Vagina (tissue), 2 donors: ENCODE data around the gene IL12RB2. TPM values are rescaled to one million over a fixed set of nuclear protein-coding genes. Genes with fewer than 3 reads are reported as not detected.

Experiments used
- DNase-seq, 2 donors: peaks; one replicate each; pipeline ENCODE4 v3.0.0-alpha.2; 2017; ENCODE audit errors: extremely low spot score in 2 of 2
- H3K27ac ChIP-seq: fragments of 200-600 bp; sonication (generic); one replicate; pipeline ENCODE4 v1.5.1; 2019
- H3K27me3 ChIP-seq: fragments of 200-600 bp; sonication (generic); one replicate; pipeline ENCODE4 v1.5.1; 2019
- H3K36me3 ChIP-seq, 2 donors: fragments of 200-600 bp; sonication (generic); one replicate each; pipeline ENCODE4 v1.5.1; 2017 to 2019
- H3K4me1 ChIP-seq: fragments of 200-600 bp; sonication (generic); one replicate; pipeline ENCODE4 v1.5.1; 2019
- H3K4me3 ChIP-seq, 2 donors: fragments of 200-600 bp; sonication (generic); 1 replicate in 1 of 2; 2 replicates in 1 of 2; pipeline ENCODE4 v1.5.1; 2016 to 2019
- H3K9me3 ChIP-seq: fragments of 200-600 bp; sonication (generic); one replicate; pipeline ENCODE4 v1.5.1; 2019
- CTCF ChIP-seq, 3 experiments: fragments of 450-650 bp in 2 of 3; fragments of 200-600 bp in 1 of 3; sonication (generic) in 1 of 3; IDR thresholded peaks; one replicate each; pipeline ENCODE4 v1.5.1; 2017 to 2019; ENCODE audit warnings: antibody characterized with exemption in 3 of 3, mild to moderate bottlenecking in 2 of 3, moderate library complexity in 2 of 3
- POLR2A ChIP-seq, 2 donors: fragments of 450-650 bp; IDR thresholded peaks; one replicate each; pipeline ENCODE4 v1.6.1; 2017; ENCODE audit warnings: antibody characterized with exemption in 2 of 2, mild to moderate bottlenecking in 2 of 2, moderate library complexity in 2 of 2
- POLR2AphosphoS5 ChIP-seq, 2 donors: sonication (generic); formaldehyde crosslinking; IDR thresholded peaks; one replicate each; pipeline ENCODE4 v1.9.0; 2017; ENCODE audit warnings: antibody characterized with exemption in 2 of 2, mild to moderate bottlenecking in 2 of 2, low read depth in 1 of 2; ENCODE audit not compliant: insufficient read depth in 1 of 2
- intact Hi-C: fragments of 100-400 bp; cut with DNase I; formaldehyde crosslinking; loops from one replicate; pipeline ENCODE4 v1.15.1; 2023
- total RNA-seq: library from RNA; depleted of rRNA; stranded (reverse); fragments of >200 nt; gene quantifications from one replicate; pipeline ENCODE4 v1.2.3, GENCODE V29; 2016

The IL12RB2 gene
- total RNA-seq, 1 donor from 2014 or later, result 0.74 TPM

GRCh38 chr1:67418839-67419586 lies 111.3 kb downstream of the IL12RB2 start:
- no peak for DNase-seq
- peaks cover 0 to 100% of the 10 kb centered on the region in 2 donors for H3K36me3 ChIP-seq
- intact Hi-C loops, result no loop called here
- H3K27ac ChIP-seq, result no peak overlapping the region
- H3K9me3 ChIP-seq, result no peaks in the 10 kb centered on the region
- H3K27me3 ChIP-seq, result no peaks in the 10 kb centered on the region
- peaks cover 13% of the 10 kb centered on the region for H3K4me1 ChIP-seq
- TF ChIP-seq POLR2AphosphoS5 (IDR thresholded peaks at IDR 0.05; ENCODE audit: insufficient read depth in 1 of 2, low read depth in 1 of 2) (no peak), POLR2A (IDR thresholded peaks at IDR 0.05) (no peak), CTCF (IDR thresholded peaks at IDR 0.05) (no peak)
- no peak overlapping the region for H3K4me3 ChIP-seq

DNA sequence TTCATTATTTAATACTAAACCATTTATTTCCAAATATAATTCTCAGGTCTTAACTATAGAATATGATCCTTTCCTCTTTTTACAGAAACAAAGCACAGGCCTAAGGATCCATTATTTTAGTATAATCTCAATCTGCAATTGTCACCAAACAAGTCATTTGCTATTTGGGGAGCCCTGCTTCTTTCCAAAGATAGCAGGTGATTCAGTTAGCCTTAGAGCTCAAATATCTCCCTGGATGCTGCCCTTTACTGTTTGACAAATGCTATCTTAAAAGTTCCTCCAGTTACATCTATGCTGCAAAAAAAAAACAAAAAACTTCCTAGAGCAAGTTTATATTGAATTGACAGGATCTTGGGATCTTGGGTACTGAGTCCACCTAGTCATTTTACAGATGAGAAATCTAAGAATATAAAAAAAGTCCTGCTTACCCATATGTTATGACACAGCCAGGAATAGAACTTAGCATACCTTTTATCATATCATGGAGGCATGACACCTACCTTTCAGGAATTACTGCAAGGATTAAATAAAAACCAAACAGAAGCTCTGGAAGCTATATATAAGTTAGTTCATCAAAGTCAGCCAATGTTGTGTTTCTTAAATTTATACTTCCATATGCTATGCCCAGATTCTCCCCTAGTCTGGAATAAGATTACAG lies 113.3 kb downstream of the IL12RB2 start:
- Histone ChIP-seq H3K27ac (no peak overlapping the region), H3K27me3 (no peaks in the 10 kb centered on the region), H3K4me1 (peaks cover 21% of the 10 kb centered on the region), H3K9me3 (no peaks in the 10 kb centered on the region), H3K4me3 (no peak overlapping the region), H3K36me3 (peaks cover 0 to 100% of the 10 kb centered on the region in 2 donors)
- intact Hi-C loops, result no loop called here
- no peak for TF ChIP-seq POLR2AphosphoS5 (IDR thresholded peaks at IDR 0.05; ENCODE audit: insufficient read depth in 1 of 2, low read depth in 1 of 2)
- TF ChIP-seq POLR2A (IDR thresholded peaks at IDR 0.05), result no peak
- no peak for TF ChIP-seq CTCF (IDR thresholded peaks at IDR 0.05)
- no peak for DNase-seq

GRCh38 chr1:67427465-67427864 lies 119.8 kb downstream of the IL12RB2 start:
- Histone ChIP-seq H3K27ac (no peak overlapping the region), H3K9me3 (no peaks in the 10 kb centered on the region), H3K27me3 (no peaks in the 10 kb centered on the region), H3K36me3 (peaks cover 0 to 36% of the 10 kb centered on the region in 2 donors), H3K4me1 (peaks cover 43% of the 10 kb centered on the region), H3K4me3 (peak overlapping the region; percentile 79 to 87)
- DNase-seq, result no peak
- intact Hi-C loops, result no loop called here
- TF ChIP-seq CTCF (IDR thresholded peaks at IDR 0.05), result no peak
- no peak for TF ChIP-seq POLR2AphosphoS5 (IDR thresholded peaks at IDR 0.05; ENCODE audit: insufficient read depth in 1 of 2, low read depth in 1 of 2)
- no peak for TF ChIP-seq POLR2A (IDR thresholded peaks at IDR 0.05)

GRCh38 chr1:67427947-67428346 lies 120.3 kb downstream of the IL12RB2 start:
- Histone ChIP-seq H3K9me3 (no peaks in the 10 kb centered on the region), H3K4me1 (peaks cover 43% of the 10 kb centered on the region), H3K4me3 (peak overlapping the region; percentile 79 to 87), H3K27ac (peak overlapping the region; percentile 12), H3K36me3 (peaks cover 0 to 31% of the 10 kb centered on the region in 2 donors), H3K27me3 (no peaks in the 10 kb centered on the region)
- intact Hi-C loops, result no loop called here
- DNase-seq, result no peak
- TF ChIP-seq POLR2AphosphoS5 (IDR thresholded peaks at IDR 0.05; ENCODE audit: insufficient read depth in 1 of 2, low read depth in 1 of 2) (no peak), POLR2A (IDR thresholded peaks at IDR 0.05) (no peak), CTCF (IDR thresholded peaks at IDR 0.05) (no peak)
